Middle frontal gyrus (tissue), 1 donor: ENCODE data around the gene TSPY1.
"Not testable (repeated sequence)": the region's sequence is repeated elsewhere in the genome, so short reads cannot be mapped to it uniquely, and the experiment has no call there.

Experiments
- DNase-seq: peaks from one replicate; pipeline ENCODE4 v3.0.0-alpha.2; 2015; ENCODE audit warnings: low spot score; ENCODE audit errors: extremely low spot score

The TSPY1 gene, protein sequence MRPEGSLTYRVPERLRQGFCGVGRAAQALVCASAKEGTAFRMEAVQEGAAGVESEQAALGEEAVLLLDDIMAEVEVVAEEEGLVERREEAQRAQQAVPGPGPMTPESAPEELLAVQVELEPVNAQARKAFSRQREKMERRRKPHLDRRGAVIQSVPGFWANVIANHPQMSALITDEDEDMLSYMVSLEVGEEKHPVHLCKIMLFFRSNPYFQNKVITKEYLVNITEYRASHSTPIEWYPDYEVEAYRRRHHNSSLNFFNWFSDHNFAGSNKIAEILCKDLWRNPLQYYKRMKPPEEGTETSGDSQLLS

DNA sequence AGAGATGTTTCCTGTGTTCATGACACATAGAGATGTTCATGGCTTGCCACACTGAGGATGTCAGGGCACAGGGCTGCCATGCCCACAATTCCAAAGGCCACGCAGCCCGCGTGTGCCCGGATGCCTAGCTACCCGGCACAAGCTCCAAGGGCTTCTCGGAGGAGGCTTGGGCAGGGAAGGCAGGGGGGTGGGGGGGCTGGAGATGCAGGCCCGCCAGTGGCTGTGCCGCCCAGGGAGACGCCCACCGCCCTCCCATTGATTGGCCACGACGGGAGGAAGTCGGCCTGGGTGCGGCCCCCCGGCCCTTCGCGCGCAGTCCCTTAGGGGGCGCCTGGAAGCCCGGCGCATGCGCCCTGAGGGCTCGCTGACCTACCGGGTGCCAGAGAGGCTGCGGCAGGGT lies at the start of gene TSPY1:
Gene TSPY1, plus strand, starts transcription at position 301 of the 400 bp plus-strand sequence. Its CDS starts 46 bp downstream, at position 347.
- DNase-seq, result not testable (repeated sequence)

DNA sequence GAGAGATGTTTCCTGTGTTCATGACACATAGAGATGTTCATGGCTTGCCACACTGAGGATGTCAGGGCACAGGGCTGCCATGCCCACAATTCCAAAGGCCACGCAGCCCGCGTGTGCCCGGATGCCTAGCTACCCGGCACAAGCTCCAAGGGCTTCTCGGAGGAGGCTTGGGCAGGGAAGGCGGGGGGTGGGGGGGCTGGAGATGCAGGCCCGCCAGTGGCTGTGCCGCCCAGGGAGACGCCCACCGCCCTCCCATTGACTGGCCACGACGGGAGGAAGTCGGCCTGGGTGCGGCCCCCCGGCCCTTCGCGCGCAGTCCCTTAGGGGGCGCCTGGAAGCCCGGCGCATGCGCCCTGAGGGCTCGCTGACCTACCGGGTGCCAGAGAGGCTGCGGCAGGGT lies 20.2 kb downstream of the TSPY1 start, which contains the start of gene TSPY9:
Gene TSPY9, plus strand, starts transcription at position 301 of the 400 bp plus-strand sequence. Its CDS starts 46 bp downstream, at position 347.
- not testable (repeated sequence) for DNase-seq

DNA sequence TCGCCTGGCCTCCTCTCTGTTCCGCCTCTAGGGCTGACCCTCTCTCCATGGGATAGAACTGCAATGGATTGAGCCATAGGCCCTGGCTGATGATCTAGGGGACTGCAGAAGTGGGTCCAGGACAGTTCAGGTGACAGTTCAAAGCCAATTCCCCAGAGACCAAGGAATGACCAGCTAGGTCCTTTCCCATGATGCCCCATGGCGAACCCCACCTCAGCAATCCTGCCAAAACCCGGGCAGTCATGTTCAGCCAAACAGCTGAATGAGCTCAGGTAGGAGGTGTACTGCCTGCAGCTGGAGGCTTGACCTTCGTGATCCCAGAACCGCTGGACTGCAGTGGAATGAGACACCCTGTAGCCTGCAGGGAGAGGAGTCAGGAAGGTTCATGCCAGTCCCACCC lies 37.6 kb downstream of the TSPY1 start:
- DNase-seq, result not testable (repeated sequence)

DNA sequence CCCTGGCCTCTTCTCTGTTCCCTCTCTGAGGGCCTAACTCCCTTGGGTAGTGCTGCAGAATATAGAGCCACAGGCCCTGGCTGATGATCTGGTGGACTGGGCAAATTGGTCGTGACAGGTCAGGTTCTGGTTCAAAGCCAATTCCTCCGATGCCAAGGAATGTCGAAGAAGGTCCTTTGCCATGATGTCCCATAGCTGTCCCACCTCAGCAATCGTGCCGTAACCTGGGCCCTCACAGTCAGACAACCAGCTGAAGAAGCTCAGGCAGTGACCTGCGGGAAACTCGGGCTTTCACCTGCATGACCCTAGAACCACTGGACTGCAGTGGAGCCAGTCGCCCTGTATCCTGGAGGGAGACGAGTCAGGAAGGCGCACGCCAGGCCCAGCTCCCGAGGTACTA lies 49.5 kb downstream of the TSPY1 start:
- not testable (repeated sequence) for DNase-seq
